GM21723 (cell line): Measurements from ENCODE around the gene MAP2.

Experiments used
- ATAC-seq: cut with Tn5 transposase; IDR thresholded peaks from one replicate; pipeline ENCODE4 v1.9.1; 2021; ENCODE audit warnings: mild to moderate bottlenecking, moderate library complexity; ENCODE audit not compliant: unreplicated experiment

Gene MAP2

GRCh38 chr2:209640358-209640757, 216.5 kb downstream of the MAP2 start:
- ATAC-seq = no peak

DNA sequence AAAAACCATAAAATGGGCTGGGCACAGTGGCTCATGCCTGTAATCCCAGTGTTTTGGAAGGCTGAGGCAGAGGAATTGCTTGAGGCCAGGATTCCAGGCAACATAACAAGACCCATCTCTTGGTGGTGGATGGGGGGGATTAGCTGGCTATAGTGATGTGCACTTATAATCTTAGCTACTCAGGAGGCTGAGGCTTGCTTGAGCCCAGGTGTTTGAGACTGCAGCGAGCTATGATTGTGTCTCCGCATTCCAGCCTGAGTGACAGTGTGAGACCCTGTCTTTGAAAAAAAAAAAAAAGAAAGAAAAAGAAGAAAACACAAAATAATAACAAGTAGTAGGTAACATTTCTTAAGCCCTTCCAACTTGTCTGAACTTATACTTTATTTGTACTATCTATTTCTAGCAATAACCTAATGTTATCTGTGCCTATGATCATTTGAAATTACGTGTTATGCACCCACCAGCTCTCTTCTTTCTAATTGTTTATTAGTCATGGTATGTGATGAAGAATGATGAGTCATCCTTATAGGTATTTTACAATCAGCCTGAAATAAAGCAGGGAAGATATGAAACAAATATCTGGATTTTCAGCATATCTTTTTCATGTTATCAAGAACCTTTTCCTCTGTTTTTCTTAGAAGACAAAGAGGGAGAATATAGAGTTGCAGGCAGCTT, 218.4 kb downstream of the MAP2 start:
- no peak for ATAC-seq

DNA sequence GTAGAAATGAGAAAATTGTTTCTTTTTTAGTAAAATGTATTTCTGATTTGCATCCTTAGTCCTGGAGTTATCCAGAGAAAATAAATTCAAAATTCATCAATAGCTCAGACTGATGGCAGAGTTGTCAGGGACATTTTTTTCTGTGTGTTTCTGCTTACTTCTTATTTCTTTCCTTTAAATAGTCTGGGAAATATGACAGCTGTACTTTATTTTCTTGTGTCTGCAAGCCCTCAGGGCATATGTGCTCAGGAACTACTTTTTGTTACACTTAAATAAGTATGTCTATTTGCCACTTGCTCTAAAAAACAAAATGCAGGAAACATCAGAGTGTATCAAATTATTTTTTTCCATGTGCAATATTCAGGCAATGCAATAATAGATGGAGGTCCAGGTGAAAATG, 221.0 kb downstream of the MAP2 start:
- ATAC-seq = no peak

DNA sequence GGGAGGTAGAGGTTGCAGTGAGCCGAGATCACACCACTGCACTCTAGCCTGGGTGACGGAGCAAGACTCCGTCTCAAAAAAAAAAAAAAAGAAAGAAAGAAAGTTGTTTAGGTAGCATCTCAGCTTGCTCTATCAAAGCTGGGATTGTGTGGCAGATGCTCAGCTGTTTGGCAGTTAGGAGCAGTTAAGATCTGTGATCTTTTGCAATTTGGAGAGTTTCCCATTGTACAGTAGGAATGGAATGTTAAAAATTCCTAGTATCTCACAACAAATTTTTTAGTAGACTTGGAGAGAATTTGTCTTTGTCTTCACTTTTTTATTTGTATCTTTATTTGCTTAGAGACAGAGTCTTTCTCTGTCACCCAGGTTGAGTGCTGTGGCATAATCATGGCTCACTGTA, 224.9 kb downstream of the MAP2 start:
- ATAC-seq = no peak

GRCh38 chr2:209653134-209653533, 229.3 kb downstream of the MAP2 start:
- ATAC-seq = no peak

- ATAC-seq = no peak
Measured at GRCh38 chr2:209661286-209661894, 237.5 kb downstream of the MAP2 start.

GRCh38 chr2:209662021-209662420, 238.2 kb downstream of the MAP2 start:
- ATAC-seq = no peak

- no peak for ATAC-seq
Measured at GRCh38 chr2:209663139-209663538, 239.3 kb downstream of the MAP2 start.

DNA sequence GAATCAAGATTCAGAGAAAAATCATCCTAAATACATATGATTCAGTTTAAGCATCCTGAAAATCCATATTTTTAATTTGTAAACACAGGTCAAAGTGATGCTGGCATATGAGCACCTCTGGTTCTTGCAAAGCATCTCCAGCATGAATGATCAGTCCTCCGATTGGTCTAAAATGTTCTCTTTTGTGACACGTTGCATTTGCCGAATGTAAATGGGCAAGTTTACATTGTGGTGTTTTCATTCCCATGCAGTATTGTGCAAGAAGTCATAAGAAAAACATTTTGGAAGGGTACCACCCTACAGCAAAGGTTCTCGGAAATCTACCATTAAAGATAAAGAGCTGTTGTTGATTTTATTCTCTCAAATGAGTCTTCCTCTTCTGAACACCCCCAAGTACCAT, 239.8 kb downstream of the MAP2 start:
- ATAC-seq = no peak

- ATAC-seq = no peak
Measured at GRCh38 chr2:209666296-209666695, 242.4 kb downstream of the MAP2 start.

- no peak for ATAC-seq
Measured at GRCh38 chr2:209671020-209671680, 247.3 kb downstream of the MAP2 start.

- no peak for ATAC-seq
Measured at GRCh38 chr2:209673811-209674210, 250.0 kb downstream of the MAP2 start.

DNA sequence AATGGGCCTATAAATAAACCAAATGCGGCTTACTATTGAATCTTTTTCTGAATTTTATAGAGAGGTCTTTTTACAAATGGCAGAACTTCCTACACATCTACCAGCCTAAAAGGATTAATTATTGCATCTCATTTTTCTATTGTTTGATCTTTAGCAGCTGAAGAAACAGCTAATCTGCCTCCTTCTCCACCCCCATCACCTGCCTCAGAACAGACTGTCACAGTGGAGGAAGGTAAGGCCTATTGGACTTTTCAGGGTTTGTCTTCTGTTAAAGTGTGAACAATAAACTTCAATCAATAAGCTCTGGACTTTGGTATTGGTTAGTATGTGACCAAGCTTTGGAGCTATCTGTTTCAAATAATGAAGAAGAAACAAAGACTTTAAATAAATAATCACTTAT, 256.7 kb downstream of the MAP2 start:
- no peak for ATAC-seq

DNA sequence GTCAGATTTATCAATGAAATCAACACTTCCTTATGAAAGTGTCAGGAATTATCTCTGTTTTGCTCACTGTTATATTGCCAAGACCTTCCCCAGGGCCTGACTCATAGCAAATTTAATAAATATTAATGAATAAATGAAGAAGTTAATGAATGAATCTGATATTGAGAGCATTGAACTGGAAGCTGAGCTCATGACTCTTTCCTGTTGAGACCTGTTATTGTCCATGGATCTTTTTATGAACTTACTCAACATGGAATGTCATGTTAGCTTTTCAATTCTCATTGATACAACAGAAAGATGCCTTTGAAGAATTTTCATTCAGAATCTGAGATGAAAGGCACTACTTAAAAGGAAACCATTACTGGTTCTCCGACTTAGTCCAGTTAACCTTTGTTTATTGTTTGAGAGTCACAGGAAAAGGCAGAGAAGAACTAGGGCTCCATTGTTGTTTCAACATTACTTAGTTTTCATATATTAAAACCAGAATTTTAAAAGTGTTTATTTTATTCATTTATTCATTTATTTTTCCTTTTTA, 257.4 kb downstream of the MAP2 start:
- ATAC-seq = no peak

DNA sequence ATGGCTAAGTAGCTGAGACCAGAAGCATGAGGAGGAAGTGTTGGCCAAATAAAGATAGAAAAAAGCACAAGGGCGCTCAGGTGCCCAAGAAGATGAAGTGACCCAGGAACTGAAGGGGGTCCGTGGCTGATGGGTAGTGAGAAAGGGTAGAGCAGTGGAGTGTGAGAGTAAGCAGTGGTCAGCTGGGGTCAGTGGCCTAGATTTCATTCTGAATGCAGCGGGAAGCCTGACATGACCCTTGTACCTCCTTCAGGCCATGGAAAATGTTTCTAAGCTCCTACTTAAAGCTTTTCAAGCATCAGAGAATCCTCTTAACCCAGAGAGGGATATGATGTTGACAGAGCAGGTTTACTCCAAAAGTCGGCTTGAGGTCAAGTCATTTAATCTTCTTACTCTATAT, 258.8 kb downstream of the MAP2 start:
- ATAC-seq = no peak

DNA sequence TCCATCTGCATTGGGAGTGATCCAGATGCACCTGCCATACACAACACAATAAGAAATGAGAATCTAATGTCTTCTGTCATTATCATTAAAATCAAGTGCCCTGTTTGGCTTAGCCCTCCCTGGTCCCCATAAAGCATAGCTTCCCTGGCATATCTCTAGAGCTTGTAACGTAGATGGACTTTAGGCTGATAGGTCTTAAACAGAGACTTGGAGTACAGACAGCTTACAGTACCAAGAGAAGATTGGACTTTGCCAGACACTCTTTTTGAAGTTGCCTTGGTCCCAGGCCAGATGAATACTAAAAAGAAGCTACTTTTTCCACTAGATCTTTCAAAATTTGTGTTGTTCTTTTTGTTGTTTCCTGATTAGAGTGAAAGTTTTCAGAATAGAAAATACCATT, 261.5 kb downstream of the MAP2 start:
- no peak for ATAC-seq

- no peak for ATAC-seq
Measured at GRCh38 chr2:209685963-209686362, 262.1 kb downstream of the MAP2 start.

DNA sequence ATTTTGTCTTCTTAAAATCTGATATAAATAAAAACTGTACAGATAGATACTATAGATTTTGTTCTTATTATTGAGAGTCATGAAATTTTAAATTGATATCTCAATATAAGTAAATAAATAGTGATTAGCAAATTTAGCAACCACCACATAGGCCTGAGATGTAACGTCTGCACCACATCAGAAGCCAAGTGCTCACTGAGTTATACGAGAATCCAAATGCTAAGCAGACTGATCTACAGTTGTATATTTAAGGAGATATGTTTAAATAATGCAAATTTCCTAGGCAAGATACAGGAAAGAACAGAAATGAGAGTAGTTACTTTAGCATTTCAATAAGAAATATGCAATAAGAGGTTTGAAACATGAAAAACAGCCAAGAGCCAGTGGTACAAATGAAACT, 262.6 kb downstream of the MAP2 start:
- no peak for ATAC-seq

DNA sequence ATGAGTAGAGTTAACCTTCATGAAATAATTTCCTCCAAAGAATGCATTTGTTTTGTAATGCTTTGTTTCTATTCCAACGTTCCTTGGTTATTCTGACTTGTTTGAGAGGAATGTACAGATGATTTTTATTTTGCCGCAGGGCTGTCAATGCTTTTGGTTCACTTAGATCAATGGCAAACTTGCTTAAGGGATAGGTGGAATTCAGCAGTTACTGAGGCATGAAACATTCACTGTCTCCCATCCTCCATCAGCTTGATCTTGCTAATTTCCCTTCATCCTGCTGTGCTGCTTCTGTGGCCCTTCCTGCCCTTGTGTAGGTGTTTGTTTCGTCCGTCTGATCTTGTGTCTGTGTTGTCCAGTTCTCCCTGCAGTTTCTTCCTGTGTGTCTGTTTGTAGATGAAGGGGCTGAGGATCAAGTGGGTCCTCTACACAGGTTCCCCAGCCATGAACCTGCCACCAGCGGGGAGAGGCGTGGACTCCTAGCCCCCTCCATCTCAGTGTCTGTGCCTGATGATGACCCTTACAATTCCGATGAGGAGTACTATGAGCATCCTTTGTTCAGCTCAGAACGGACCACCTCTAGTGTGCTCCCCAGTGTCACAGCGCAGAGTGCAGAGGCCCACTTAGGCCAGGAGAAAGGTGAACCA, 263.6 kb downstream of the MAP2 start:
- ATAC-seq = no peak

GRCh38 chr2:209688385-209688784, 264.5 kb downstream of the MAP2 start:
- ATAC-seq = no peak

- no peak for ATAC-seq
Measured at GRCh38 chr2:209690029-209690754, 266.3 kb downstream of the MAP2 start.
